Glutamatergic neuron (in vitro differentiated cells): ENCODE data around the gene GTPBP8. TPM values are rescaled to one million over a fixed set of nuclear protein-coding genes. Genes with fewer than 3 reads are reported as not detected.

Source experiments
- DNase-seq: peaks from one replicate; pipeline ENCODE4 v3.0.0; 2022
- H3K27ac Mint-ChIP-seq: one replicate; pipeline ENCODE4 v1.8.0; 2020; ENCODE audit warnings: mild to moderate bottlenecking, mixed read lengths, inconsistent platforms; ENCODE audit not compliant: unreplicated experiment
- H3K27me3 Mint-ChIP-seq: one replicate; pipeline ENCODE4 v1.8.0; 2020; ENCODE audit warnings: mild to moderate bottlenecking, moderate library complexity, mixed read lengths, inconsistent platforms; ENCODE audit not compliant: unreplicated experiment
- H3K36me3 Mint-ChIP-seq: one replicate; pipeline ENCODE4 v1.8.0; 2020; ENCODE audit warnings: mild to moderate bottlenecking, mixed read lengths, inconsistent platforms; ENCODE audit not compliant: unreplicated experiment
- H3K4me1 Mint-ChIP-seq: one replicate; pipeline ENCODE4 v1.8.0; 2020; ENCODE audit warnings: mild to moderate bottlenecking, low read depth, mixed read lengths, inconsistent platforms; ENCODE audit not compliant: unreplicated experiment
- H3K4me3 Mint-ChIP-seq: one replicate; pipeline ENCODE4 v1.8.0; 2020; ENCODE audit warnings: mild to moderate bottlenecking, mixed read lengths, inconsistent platforms; ENCODE audit not compliant: unreplicated experiment
- H3K9me3 Mint-ChIP-seq: one replicate; pipeline ENCODE4 v1.8.0; 2020; ENCODE audit warnings: mild to moderate bottlenecking, moderate library complexity, mixed read lengths, inconsistent platforms; ENCODE audit not compliant: unreplicated experiment
- CTCF ChIP-seq: fragments of 200-600 bp; sonication (generic); IDR thresholded peaks from one replicate; pipeline ENCODE4 v1.5.0; 2021; ENCODE audit not compliant: partially characterized antibody, unreplicated experiment
- total RNA-seq: library from RNA; stranded (reverse); fragmentation: NEBNext Ultra II Directional; extraction: Animal tissue kit (Norgen Biotek cat#: 25700); gene quantifications from one replicate; pipeline ENCODE4 v1.2.1, GENCODE V29; 2021; ENCODE audit not compliant: unreplicated experiment

Gene GTPBP8
- total RNA-seq, 1 donor from 2014 or later = 15.8 TPM

DNA sequence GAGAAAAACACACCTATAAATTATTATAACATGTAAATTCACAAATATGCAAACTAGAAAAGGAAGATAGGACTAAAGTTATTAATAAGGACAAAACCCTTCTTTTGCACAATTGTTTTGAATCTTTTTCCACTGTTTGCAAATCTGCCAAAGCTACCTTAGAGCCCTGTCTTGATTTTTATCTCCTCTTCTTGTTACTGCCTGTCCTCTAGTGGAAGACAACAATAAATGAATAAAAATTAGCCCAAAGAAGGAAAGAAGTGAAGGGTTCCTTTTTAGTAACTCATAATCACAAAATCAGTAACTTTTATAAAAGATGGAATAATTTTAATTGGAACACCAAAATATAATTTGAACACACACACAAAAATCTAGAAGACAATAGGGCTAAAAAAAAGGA, 18.6 kb upstream of the GTPBP8 start:
- H3K4me1 Mint-ChIP-seq = no peaks in the 10 kb centered on the region
- H3K36me3 Mint-ChIP-seq = no peaks in the 10 kb centered on the region
- H3K9me3 Mint-ChIP-seq = no peaks in the 10 kb centered on the region
- no peak for DNase-seq
- no peak overlapping the region for H3K4me3 Mint-ChIP-seq
- H3K27ac Mint-ChIP-seq = no peak overlapping the region
- no peak for TF ChIP-seq CTCF
- H3K27me3 Mint-ChIP-seq = no peaks in the 10 kb centered on the region

DNA sequence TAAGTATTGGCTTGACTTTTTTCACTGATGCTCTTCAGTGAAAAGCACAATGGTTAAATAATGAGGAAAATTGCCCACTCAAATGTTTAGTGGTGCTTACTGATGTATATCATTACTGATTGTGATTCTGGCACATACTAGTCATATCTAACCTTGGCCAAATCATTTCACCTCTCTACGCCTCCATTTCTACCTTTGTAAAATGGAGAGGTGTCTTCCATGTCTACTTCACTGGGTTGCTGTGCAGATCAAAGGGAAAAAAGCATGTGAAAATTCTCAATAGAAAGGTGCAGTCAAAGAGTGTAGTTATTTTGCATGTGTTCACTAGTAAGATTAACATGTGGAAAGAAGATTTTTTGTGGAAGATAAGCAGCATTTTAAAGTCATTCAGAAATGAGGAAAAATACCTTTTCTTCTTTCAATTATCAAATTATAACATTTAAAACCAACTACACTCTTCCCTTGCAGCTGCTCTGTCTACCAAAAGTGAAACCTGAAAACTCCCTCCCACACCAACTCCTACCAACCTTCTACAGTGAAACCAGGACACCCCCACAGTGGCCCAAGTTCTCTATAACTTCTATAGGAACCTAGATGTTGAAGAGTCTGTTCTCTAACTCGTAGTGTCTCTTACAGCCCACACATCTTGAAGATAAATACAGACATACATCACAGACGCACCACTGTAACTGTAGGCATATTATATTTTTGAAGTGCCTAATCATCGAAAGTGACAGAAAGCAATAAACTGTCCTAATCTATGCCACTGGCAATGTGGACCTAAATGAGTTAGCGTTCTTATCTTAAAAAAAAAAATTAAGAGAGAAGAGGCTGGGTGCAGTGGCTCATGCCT, 17.2 kb upstream of the GTPBP8 start:
- Mint-ChIP-seq H3K4me1 (no peaks in the 10 kb centered on the region), H3K27ac (no peak overlapping the region), H3K36me3 (no peaks in the 10 kb centered on the region), H3K4me3 (no peak overlapping the region), H3K27me3 (no peaks in the 10 kb centered on the region), H3K9me3 (no peaks in the 10 kb centered on the region)
- TF ChIP-seq CTCF = no peak
- DNase-seq = no peak

DNA sequence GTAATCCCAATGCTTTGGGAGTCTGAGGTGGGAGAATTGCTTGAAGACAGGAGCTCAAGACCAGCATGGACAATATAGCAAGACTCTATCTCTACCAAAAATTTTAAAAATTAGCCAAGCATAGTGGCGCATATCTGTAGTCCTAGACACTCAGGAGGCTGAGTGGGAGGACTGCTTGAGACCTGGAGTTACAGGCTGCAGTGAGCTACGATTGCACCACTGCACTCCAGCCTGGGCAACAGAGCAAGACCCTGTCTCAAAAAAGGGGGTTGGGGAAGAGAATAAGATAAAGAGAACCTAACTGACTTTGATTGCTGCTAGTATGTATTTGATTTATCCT, 16.6 kb upstream of the GTPBP8 start:
- no peaks in the 10 kb centered on the region for H3K27me3 Mint-ChIP-seq
- H3K4me1 Mint-ChIP-seq = no peaks in the 10 kb centered on the region
- H3K9me3 Mint-ChIP-seq = no peaks in the 10 kb centered on the region
- H3K27ac Mint-ChIP-seq = no peak overlapping the region
- no peak for TF ChIP-seq CTCF
- H3K36me3 Mint-ChIP-seq = no peaks in the 10 kb centered on the region
- H3K4me3 Mint-ChIP-seq = no peak overlapping the region
- DNase-seq = no peak

DNA sequence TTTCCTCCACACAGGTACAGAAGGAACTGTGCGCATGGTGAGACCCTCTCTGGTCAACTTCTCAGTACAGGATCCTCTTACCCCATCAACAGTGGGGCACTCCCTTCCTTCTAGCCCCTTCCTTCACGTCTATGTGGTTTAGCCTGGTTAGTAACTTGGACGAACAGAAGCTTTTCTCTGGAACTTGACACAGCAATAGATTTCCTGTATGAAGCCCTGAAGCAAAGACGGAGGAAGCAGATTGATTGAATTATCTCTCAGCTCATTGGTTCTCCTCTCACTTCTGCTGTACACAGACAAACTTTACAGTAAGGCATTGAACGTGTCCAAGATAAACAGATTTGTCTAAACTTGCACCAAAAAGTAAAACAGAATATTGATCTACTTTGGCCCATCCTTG, 15.9 kb upstream of the GTPBP8 start, which contains the start of gene CD200R1:
TSS of gene CD200R1 (minus strand) at position 210 of the 400 bp plus-strand sequence. CDS start 246 bp downstream, outside the sequence.
- H3K36me3 Mint-ChIP-seq = no peaks in the 10 kb centered on the region
- TF ChIP-seq CTCF = no peak
- DNase-seq = no peak
- no peaks in the 10 kb centered on the region for H3K4me1 Mint-ChIP-seq
- no peaks in the 10 kb centered on the region for H3K9me3 Mint-ChIP-seq
- no peak within 1 kb of the TSS for H3K4me3 Mint-ChIP-seq
- H3K27me3 Mint-ChIP-seq = no peaks in the 10 kb centered on the region
- H3K27ac Mint-ChIP-seq = no peak within 1 kb of the TSS

- Mint-ChIP-seq H3K9me3 (no peaks in the 10 kb centered on the region), H3K4me3 (no peak overlapping the region), H3K4me1 (no peaks in the 10 kb centered on the region), H3K36me3 (no peaks in the 10 kb centered on the region), H3K27me3 (no peaks in the 10 kb centered on the region), H3K27ac (no peak overlapping the region)
- no peak for DNase-seq
- no peak for TF ChIP-seq CTCF
Measured at GRCh38 chr3:112976001-112976400, 14.8 kb upstream of the GTPBP8 start.
